MM.1S (cell line): Measurements from ENCODE around the gene POLE.

ENCODE experiments used
- CTCF ChIP-seq: fragments of 300-600 bp; sonication (generic); IDR thresholded peaks from 2 replicates; pipeline ENCODE4 v1.5.1; 2016; ENCODE audit warnings: antibody characterized with exemption, low read length, mixed read lengths
- EZH2 ChIP-seq: fragments of 300-600 bp; sonication (generic); optimal IDR thresholded peaks from 2 replicates; pipeline ENCODE3; 2017; ENCODE audit warnings: low read depth, mild to moderate bottlenecking, antibody characterized with exemption, low read length, mixed read lengths
- EZH2phosphoT487 ChIP-seq: fragments of 300-600 bp; sonication (generic); IDR thresholded peaks from 2 replicates; pipeline ENCODE4 v1.6.1; 2018; ENCODE audit warnings: antibody characterized with exemption, low read length

DNA sequence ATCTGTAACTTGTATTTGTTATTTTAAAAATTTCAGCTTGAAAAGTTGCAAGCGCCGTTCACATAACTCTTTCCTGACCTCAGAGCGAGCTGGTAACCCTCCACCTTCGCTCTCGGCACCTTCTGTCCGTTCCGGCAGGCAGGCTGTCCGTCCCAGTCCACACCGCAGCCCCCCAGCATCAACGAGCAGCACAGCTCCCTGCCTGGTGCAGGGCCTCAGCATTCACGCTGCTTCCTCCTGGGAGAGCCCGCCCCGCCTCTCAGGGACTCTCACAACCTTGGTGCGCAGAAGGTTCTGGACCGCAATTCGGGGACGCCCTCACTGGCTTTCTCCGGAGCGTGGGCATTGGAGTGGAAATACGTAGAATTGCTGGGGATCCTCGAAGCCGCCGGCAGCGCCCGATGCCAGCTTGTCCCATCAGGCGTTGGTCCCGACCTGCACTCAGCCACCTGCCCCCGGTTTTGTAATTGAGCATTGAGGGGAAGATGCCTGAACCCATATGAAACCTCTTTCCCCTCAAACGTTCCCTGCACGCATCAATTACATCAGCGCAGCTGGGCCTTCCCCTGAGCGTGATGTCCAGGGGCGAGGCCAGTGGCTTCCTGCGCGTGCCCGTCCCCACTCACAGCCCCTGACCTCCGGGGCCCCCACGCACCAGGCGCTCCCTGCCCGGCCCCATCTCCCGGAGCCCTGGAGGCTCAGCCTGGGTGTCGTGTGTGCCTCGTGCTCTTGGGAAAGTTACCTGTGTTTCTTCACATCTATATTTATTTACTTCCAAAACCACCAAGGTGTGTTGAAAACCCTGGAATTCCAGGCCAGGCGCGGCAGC lies 95.8 kb downstream of the POLE start:
- TF ChIP-seq CTCF (no peak), EZH2 (no peak), EZH2phosphoT487 (no peak)
